ENCODE measurements around the gene SYT15. TPM values are rescaled to one million over a fixed set of nuclear protein-coding genes. Genes with fewer than 3 reads are reported as not detected.

The SYT15 gene
- total RNA-seq, 2 donors from 2014 or later: 2.6 to 7.1 TPM

DNA sequence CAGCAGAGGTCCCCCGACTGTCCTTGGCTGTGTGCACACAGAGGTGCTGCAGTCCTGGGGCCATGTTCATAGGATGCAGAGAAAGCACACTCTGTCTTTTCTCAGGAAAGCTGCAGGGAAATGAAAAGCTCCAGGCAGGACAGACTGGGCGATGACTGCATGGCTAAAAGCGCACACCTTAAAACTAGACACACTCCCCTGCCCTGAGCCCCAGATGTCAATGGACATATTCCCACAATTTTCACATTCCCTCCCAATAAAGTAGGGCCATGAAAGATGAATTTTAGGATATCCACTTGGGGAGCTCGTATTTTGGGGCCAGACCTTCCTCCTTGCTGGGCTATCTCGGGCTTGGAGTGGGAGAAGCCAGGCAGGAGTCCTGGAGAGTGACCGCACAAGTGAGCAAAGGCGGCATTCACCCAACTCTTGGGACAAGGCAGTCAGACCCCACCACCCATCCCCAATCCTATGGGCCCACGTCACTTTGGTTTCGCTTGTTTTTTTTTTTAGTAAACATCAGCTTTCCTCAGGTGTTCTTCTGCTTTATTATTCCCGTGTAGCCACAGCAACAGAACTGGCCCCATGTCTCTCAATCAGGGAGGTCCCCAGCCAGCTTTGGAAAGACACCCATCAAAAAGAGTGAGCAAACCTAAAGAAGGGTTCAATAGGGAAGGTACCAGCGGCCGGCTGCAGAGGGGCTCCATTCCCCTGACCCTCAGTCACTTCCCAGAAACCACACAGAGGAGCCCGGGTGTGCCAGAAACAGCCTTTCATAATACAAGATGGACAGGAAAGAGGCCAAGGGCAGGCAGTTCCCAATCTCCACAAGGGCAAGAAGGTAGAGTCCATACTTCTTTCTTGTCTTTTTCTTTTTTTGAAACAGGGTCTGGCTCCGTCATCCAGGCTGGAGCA lies 35.2 kb upstream of the SYT15 start:
- H3K27ac ChIP-seq: no peak overlapping the region
- ATAC-seq (ENCODE audit: insufficient number of reproducible peaks, low FRiP score, low read depth): no peak
- peak; percentile 1 for DNase-seq (ENCODE audit: low spot score)
- H3K27me3 ChIP-seq (replicated peaks; ENCODE audit: insufficient read depth): no peaks in the 10 kb centered on the region
- H3K4me3 ChIP-seq: no peak overlapping the region
- no peaks in the 10 kb centered on the region for H3K36me3 ChIP-seq
- no peaks in the 10 kb centered on the region for H3K9me3 ChIP-seq
- H3K4me1 ChIP-seq (ENCODE audit: control insufficient read depth in 1 of 2, low read depth in 2 of 2): peaks cover 18 to 35% of the 10 kb centered on the region in 2 donors
- TF ChIP-seq, protein P1, sequence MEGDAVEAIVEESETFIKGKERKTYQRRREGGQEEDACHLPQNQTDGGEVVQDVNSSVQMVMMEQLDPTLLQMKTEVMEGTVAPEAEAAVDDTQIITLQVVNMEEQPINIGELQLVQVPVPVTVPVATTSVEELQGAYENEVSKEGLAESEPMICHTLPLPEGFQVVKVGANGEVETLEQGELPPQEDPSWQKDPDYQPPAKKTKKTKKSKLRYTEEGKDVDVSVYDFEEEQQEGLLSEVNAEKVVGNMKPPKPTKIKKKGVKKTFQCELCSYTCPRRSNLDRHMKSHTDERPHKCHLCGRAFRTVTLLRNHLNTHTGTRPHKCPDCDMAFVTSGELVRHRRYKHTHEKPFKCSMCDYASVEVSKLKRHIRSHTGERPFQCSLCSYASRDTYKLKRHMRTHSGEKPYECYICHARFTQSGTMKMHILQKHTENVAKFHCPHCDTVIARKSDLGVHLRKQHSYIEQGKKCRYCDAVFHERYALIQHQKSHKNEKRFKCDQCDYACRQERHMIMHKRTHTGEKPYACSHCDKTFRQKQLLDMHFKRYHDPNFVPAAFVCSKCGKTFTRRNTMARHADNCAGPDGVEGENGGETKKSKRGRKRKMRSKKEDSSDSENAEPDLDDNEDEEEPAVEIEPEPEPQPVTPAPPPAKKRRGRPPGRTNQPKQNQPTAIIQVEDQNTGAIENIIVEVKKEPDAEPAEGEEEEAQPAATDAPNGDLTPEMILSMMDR (IDR thresholded peaks at IDR 0.05): no peak

DNA sequence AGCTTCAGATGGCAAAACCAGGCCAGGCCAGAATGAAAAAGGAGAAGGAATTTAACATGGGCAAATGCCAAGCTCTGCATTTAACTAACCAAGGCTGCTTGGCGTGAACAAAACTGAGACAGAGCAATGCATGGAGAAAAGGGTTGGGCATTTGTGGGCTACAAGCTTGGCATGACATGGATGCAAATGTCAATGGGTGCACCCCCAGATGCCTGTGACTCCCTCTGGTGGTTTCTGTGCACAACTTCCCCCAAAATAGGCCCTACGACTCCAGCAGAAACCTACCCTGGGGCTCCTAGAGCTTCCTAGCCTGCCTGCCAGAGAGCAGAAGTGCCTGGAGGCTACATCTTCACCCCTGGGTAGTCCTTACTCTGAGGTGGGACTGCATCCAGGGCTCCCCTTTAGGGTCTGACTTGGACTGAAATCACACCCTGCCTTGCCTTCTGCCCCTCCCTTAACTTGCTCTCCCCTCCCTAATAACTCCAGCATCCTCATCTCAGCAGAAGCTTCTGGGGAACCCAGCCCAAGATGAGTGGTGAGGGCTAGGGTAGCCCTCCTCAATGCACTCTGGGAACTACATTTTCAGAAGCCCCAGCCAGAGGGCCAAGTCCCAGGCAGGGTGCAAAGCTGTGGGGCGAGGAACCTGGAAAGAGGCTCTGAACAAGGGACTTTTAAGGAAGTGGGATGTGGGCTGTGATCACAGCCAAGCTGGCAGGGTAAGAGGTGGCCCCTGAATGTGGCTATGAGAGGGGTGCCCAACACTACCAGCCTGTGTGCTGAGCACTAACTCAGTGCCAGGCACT lies 33.7 kb upstream of the SYT15 start:
- DNase-seq (ENCODE audit: low spot score) (no peak), ATAC-seq (ENCODE audit: insufficient number of reproducible peaks, low FRiP score, low read depth) (no peak)
- TF ChIP-seq, protein P1 (IDR thresholded peaks at IDR 0.05): no peak
- Histone ChIP-seq H3K4me1 (ENCODE audit: control insufficient read depth in 1 of 2, low read depth in 2 of 2) (peaks cover 15 to 21% of the 10 kb centered on the region in 2 donors), H3K36me3 (no peaks in the 10 kb centered on the region), H3K27me3 (replicated peaks; ENCODE audit: insufficient read depth) (no peaks in the 10 kb centered on the region), H3K4me3 (no peak overlapping the region), H3K27ac (peak overlapping the region in 1 of 2 donors; percentile 5), H3K9me3 (no peaks in the 10 kb centered on the region)

DNA sequence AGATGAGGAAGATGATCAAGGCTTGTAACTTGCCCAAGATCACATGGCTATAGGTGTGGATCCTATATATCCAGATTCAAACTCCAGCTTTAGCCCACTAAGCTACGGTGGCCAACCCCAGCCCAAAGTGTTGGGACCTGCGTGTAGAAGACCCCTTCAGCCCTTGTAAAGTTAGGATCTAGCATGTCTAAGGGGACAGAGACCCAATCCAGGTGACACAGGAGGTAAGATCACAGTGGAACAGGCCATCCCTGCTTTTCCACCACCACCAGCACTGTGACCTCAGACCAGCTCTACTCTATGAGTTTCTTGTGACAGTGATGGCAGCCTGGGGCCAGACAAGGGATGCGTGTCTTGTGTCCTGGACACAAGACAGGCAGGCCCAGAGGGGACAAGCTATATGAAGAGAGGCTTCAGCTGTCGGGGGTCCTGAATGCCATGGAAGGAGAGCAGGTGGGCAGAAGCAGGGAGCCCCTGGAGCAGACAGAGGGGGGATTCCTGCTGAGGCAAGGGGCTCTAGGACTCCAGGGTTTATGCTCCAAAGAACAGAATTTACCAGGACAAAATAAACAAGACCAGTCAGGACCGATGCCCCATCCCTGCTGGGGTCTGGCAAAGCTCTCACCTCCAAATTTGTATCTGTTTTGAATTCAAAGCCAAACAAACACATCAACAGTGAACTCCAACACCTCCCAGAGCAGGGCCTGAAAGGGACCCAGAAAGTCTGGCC lies 32.9 kb upstream of the SYT15 start:
- Histone ChIP-seq H3K9me3 (no peaks in the 10 kb centered on the region), H3K27ac (no peak overlapping the region), H3K36me3 (no peaks in the 10 kb centered on the region), H3K4me3 (no peak overlapping the region), H3K4me1 (ENCODE audit: control insufficient read depth in 1 of 2, low read depth in 2 of 2) (peaks cover 7 to 13% of the 10 kb centered on the region in 2 donors), H3K27me3 (replicated peaks; ENCODE audit: insufficient read depth) (no peaks in the 10 kb centered on the region)
- DNase-seq (ENCODE audit: low spot score): peak; percentile 1
- ATAC-seq (ENCODE audit: insufficient number of reproducible peaks, low FRiP score, low read depth): no peak
- TF ChIP-seq, protein P1 (IDR thresholded peaks at IDR 0.05): no peak

DNA sequence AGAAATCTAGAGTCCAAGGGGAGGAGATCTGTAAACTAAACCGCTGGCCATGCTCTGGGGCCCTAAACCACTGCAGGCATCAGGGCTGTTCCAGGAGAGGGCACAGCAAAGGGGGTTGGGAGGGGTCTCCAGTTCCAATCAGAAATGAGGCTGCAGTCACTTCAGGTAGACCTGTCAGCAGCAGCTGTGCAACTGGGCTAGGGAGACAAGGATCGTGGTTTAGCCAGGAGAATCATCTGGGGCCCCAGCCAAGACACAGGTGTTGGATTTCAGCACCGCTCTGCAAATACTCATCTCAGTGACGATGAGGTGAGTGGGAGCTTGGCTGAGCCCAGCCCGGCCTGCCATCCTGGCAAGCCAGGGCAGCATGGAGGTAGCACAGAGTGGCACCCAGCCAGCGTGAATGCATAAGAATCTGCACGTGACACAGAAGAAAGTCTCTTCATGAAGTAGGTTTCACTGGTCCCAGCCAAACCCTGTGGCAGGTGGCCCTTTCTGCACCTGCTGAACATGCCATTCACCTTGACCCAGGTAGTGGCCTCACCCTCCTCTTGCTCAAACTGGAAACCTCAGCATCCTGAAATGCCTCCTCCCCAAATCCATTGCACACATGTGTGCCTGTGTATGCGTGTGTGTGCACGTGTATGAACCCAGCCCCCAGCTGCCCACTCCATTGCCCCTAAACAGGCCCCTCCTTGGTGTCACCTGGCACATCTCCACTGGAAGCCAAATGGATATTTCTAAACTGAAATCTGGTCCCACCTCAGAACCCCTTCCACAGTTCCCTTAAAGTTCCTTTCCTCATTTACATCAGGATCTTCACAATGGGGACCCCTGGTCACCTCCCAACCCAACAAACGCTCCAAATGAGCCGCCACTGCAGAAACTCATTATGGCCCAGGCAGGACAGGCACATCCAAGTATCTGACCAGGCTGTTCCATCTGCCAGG lies 32.1 kb upstream of the SYT15 start:
- peak; percentile 1 for DNase-seq (ENCODE audit: low spot score)
- TF ChIP-seq, protein P1 (IDR thresholded peaks at IDR 0.05): no peak
- Histone ChIP-seq H3K4me1 (ENCODE audit: control insufficient read depth in 1 of 2, low read depth in 2 of 2) (peaks cover 7 to 12% of the 10 kb centered on the region in 2 donors), H3K27ac (no peak overlapping the region), H3K9me3 (no peaks in the 10 kb centered on the region), H3K36me3 (no peaks in the 10 kb centered on the region), H3K4me3 (no peak overlapping the region), H3K27me3 (replicated peaks; ENCODE audit: insufficient read depth) (no peaks in the 10 kb centered on the region)
- no peak for ATAC-seq (ENCODE audit: insufficient number of reproducible peaks, low FRiP score, low read depth)
